Muscle layer of duodenum (tissue), 2 donors: Measurements from ENCODE around the gene IL34.

Experiments
- H3K27ac ChIP-seq: one replicate; pipeline ENCODE4 v1.7.0; 2013; ENCODE audit warnings: mild to moderate bottlenecking, low read length
- H3K27me3 ChIP-seq: one replicate; pipeline ENCODE4 v1.7.0; 2013; ENCODE audit warnings: low read depth, mild to moderate bottlenecking, control low read depth, low read length
- H3K36me3 ChIP-seq, 2 donors: one replicate each; pipeline ENCODE4 v1.7.0; 2013; ENCODE audit warnings: low read length in 2 of 2, control low read depth in 1 of 2, mild to moderate bottlenecking in 1 of 2; ENCODE audit not compliant: insufficient read depth in 2 of 2, control insufficient read depth in 1 of 2
- H3K4me1 ChIP-seq, 2 donors: one replicate each; pipeline ENCODE4 v1.7.0; 2013; ENCODE audit warnings: low read length in 2 of 2, mild to moderate bottlenecking in 2 of 2, control low read depth in 1 of 2, moderate library complexity in 1 of 2; ENCODE audit not compliant: insufficient read depth in 2 of 2, control insufficient read depth in 1 of 2
- H3K4me3 ChIP-seq, 2 donors: one replicate each; pipeline ENCODE4 v1.7.0; 2013; ENCODE audit warnings: low read length in 2 of 2, low read depth in 1 of 2, mild to moderate bottlenecking in 1 of 2
- H3K9me3 ChIP-seq, 2 donors: one replicate each; pipeline ENCODE4 v1.7.0; 2013; ENCODE audit warnings: low read length in 2 of 2, control low read depth in 1 of 2, mild to moderate bottlenecking in 1 of 2; ENCODE audit not compliant: control insufficient read depth in 1 of 2
- donor health status: healthy.

Gene IL34

DNA sequence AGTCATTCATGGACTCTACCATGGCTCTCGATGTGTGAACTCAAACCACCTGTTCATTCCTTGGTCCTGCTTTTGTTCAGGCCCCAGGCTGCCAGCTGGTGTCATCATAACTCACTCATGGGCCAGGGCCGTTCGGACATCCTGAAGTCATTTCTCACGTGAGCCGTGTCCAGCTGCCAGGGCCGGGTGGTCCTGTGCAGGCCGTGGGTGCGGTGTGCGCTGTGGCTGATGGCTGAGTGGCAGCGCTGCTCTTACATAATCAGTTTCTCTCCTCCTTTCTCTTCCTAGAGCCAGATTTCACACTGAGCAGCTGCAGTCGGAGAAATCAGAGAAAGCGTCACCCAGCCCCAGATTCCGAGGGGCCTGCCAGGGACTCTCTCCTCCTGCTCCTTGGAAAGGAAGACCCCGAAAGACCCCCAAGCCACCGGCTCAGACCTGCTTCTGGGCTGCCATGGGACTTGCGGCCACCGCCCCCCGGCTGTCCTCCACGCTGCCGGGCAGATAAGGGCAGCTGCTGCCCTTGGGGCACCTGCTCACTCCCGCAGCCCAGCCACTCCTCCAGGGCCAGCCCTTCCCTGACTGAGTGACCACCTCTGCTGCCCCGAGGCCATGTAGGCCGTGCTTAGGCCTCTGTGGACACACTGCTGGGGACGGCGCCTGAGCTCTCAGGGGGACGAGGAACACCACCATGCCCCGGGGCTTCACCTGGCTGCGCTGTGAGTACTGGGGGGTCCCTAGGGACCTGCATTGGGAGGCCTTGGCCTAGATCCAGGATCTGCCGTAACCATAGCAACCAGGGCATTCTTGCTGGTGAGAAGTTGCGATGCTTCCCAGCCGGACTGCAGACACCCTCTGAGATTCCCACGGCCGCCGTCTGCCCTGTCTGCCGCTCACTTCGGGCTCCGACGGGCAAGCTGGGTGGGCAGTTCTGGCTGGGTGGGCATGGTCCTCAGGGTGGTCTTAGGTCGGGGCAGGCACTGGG is at the start of gene IL34:
TSS of gene IL34 (plus strand) at position 300 of the 982 bp plus-strand sequence. CDS start at position 689, 389 bp downstream.
- H3K9me3 ChIP-seq, result no peaks in the 10 kb centered on the region
- no peaks in the 10 kb centered on the region for H3K4me1 ChIP-seq
- no peak within 1 kb of the TSS for H3K4me3 ChIP-seq
- H3K27ac ChIP-seq, result no peak within 1 kb of the TSS
- H3K27me3 ChIP-seq, result no peaks in the 10 kb centered on the region
- no peaks in the 10 kb centered on the region for H3K36me3 ChIP-seq

DNA sequence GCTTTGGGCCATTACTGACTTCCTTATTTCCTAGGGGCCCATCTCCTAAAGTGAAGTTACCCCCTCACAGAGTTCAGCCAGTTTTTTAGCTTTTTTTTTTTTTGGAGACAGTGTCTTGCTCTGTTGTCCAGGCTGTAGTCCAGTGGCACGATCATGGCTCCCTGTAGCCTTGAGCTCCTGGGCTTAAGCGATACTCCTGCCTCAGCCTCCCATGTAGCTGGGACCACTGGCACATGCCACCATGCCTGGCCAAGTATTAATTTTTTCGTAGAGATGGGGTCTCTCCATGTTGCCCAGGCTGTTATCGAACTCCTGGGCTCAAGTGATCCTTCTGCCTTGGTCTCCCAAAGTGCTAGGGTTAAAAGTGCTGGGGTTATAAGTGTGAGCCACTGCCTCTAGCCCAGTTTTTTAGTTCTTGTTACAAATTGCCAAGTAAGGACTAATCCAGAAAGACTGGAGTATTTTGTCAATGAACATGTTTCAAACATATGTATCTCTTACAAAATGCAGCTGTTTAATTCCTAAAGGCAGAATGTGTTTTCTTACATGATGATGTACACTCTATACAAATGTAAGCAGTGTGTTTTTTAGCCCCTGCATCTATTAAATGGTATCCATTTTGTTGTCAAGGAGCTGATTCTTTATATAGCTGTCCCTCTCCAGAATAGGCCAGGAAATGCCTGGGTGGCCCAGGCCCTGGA is 49.1 kb upstream of the IL34 start:
- H3K27ac ChIP-seq, result no peak overlapping the region
- H3K27me3 ChIP-seq, result no peaks in the 10 kb centered on the region
- peaks cover 0 to 4% of the 10 kb centered on the region in 2 donors for H3K4me1 ChIP-seq
- H3K36me3 ChIP-seq, result no peaks in the 10 kb centered on the region
- no peak overlapping the region for H3K4me3 ChIP-seq
- H3K9me3 ChIP-seq, result no peaks in the 10 kb centered on the region

DNA sequence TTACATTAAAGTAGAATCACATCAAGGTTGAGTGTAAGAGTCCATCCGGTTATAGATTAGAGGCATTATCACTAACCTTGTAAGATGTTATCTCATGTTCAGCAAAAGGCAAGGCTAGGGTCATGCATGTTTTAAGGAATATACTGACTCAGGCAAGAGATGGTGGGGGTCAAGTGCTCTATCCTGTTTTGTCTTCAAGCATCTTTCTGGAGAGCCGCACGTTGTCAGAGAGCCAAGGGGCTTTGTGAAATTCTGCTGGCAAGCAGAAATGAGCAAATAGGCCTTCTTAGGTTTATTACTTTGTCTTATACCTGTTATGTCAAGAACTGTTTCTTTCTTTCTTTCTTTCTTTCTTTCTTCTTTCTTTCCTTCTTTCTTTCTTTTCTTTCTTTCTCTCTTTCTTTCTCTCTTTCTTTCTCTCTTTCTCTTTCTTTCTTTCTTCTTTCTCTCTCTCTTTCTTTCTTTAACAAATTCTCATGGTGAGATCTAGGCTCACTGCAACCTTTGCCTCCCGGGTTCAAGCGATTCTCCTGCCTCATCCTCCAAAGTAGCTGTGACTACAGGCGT is 47.3 kb upstream of the IL34 start:
- peaks cover 0 to 3% of the 10 kb centered on the region in 2 donors for H3K4me1 ChIP-seq
- H3K27me3 ChIP-seq, result no peaks in the 10 kb centered on the region
- no peak overlapping the region for H3K27ac ChIP-seq
- H3K9me3 ChIP-seq, result no peaks in the 10 kb centered on the region
- no peaks in the 10 kb centered on the region for H3K36me3 ChIP-seq
- H3K4me3 ChIP-seq, result no peak overlapping the region

DNA sequence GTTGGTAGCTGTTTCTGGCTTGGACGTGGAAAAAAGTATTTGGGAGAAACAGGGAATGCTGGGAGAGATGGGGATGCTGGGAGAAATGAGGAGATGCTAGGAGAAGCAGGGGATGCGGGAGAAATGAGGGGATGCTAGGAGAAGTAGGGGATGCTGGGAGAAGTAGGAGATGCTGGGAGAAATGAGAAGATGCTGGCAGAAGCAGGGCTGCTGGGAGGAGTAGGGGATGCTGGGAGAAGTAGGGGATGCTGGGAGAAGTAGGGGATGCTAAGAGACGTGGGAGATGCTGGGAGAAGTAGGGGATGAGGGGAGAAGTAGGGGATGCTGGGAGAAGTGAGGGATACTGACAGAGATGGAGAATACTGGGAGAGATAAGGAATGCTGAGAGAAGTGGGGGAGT is 45.6 kb upstream of the IL34 start:
- no peaks in the 10 kb centered on the region for H3K36me3 ChIP-seq
- no peak overlapping the region for H3K27ac ChIP-seq
- no peak overlapping the region for H3K4me3 ChIP-seq
- H3K9me3 ChIP-seq, result no peaks in the 10 kb centered on the region
- no peaks in the 10 kb centered on the region for H3K27me3 ChIP-seq
- H3K4me1 ChIP-seq, result no peaks in the 10 kb centered on the region

DNA sequence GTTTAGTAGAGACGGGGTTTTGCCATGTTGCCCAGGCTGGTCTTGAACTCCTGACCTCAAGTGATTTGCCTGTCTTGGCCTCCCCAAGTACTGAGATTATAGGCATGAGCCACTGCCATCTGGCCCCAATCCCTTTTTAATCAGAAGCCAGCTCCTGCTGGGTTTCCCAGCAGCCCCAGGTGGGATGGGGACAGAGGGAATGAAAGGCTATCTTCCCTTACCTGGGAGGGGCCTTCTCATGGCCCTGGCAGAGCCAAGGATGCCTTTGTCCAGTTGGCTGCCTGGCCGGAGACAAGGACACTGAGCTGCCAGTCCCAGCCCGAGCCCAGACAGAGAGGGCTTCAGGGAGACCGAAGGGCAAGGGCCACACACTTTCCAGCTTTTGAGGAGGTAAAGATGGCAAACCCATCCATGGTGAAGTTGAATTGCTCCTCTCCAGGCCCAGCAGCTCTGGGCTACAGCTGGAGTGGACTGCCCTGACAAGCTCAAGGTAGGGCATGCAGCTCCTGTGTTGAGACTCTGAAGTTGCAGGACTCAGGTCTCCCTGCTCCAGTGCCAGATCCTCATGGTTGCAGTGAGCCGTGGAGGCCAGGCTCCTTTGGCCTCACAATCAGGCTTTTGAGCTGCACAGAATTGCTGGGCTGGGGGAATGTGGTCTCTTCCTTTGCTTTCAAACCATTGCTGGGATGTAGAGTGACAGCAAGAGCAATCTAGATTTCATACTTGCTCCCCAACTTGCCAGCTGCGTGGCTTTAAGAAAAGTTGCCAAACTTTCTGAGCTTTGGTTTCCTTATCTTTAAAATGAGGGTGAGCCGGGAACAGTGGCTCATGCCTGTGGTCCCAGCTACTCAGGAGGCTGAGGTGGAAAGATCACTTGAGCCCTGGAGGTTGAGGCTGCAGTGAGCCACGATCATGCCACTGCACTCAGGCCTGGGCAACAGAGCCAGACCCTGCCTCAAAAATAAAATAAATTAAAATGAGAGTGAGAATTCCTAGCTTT is 44.5 kb upstream of the IL34 start:
- Histone ChIP-seq H3K27me3 (no peaks in the 10 kb centered on the region), H3K4me3 (no peak overlapping the region), H3K36me3 (no peaks in the 10 kb centered on the region), H3K9me3 (no peaks in the 10 kb centered on the region), H3K27ac (no peak overlapping the region), H3K4me1 (no peaks in the 10 kb centered on the region)

DNA sequence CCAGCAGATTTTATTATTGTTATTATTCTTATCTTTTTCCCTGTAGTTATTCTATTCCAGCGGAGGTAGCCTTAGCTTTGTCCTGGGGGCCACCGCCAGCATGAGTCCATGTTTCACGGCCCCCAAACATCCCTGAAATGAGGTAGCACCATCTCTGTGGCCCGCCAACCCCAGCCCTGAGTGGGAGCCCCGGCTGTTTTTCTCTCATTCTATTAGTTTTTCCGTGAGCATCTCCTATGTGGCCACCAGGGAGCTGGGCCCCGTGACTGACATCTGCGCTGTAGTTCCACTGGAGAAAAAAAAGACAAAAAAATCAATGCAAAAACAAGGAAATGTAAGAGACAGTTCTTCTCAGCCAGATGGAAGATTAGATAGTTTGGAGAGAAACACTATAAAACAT is 43.5 kb upstream of the IL34 start:
- Histone ChIP-seq H3K36me3 (no peaks in the 10 kb centered on the region), H3K9me3 (no peaks in the 10 kb centered on the region), H3K27me3 (no peaks in the 10 kb centered on the region), H3K4me3 (no peak overlapping the region), H3K27ac (no peak overlapping the region), H3K4me1 (no peaks in the 10 kb centered on the region)

DNA sequence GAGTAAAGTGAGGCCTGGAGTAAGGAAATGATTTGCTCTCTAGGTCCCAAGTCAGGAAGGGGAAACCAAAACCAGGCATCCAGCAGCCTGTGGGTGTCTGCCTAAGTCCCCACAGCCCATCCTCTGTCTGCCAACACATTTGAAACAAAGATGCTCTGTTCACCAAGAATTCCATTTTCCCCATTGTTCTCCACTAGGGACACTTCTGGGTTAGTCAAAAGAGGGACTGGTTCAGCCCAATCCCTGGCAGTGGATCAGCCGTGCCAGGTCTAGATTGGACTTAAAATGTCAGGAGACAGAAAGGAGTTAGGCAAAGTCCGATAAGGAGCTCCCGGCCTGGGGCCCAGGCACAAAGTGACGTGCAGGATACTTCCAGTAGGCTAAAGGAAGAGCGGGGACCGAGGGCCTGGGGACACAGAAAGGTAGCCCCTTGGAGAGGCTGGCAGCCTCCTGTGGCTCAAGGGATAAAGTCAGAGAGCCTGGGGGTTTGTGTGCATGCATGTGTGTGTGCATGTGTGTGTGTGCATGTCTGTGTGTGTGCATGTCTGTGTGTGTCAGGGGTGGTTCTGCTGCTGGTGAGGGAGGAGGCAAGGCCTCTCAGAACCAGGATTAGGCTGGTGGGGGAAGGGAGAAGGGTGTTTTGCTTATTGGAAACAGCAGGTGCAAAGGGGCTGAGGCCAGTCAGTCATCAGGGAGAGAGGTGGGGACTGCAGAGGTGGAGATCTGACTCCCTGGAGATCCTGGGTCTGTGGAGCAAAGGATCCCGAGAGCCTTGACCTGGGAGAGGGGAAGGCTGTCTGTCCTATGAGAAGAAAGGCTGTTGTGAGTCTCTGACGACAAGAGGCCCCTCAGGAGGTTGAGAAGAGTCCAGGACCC is 41.7 kb upstream of the IL34 start:
- H3K27ac ChIP-seq, result no peak overlapping the region
- no peak overlapping the region for H3K4me3 ChIP-seq
- no peaks in the 10 kb centered on the region for H3K36me3 ChIP-seq
- no peaks in the 10 kb centered on the region for H3K4me1 ChIP-seq
- no peaks in the 10 kb centered on the region for H3K9me3 ChIP-seq
- H3K27me3 ChIP-seq, result no peaks in the 10 kb centered on the region

DNA sequence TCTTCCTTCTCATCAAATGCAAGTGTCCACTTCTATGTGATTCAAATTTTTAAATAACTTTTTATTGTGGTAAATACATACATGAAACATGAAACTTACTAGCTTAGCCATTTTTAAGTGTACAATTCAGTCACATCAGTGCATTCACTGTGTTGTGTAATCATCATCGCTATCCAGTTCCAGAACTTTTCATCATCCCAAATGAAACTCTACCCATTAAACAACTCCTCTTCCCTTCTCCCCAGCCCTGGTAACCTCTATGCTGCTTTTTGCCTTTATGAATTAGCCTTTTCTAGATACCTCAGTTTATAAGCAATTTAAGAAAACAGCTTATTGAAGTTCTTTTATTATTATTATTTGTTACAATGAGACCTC is 41.1 kb upstream of the IL34 start:
- Histone ChIP-seq H3K27ac (no peak overlapping the region), H3K27me3 (no peaks in the 10 kb centered on the region), H3K4me3 (no peak overlapping the region), H3K36me3 (no peaks in the 10 kb centered on the region), H3K4me1 (no peaks in the 10 kb centered on the region), H3K9me3 (no peaks in the 10 kb centered on the region)

DNA sequence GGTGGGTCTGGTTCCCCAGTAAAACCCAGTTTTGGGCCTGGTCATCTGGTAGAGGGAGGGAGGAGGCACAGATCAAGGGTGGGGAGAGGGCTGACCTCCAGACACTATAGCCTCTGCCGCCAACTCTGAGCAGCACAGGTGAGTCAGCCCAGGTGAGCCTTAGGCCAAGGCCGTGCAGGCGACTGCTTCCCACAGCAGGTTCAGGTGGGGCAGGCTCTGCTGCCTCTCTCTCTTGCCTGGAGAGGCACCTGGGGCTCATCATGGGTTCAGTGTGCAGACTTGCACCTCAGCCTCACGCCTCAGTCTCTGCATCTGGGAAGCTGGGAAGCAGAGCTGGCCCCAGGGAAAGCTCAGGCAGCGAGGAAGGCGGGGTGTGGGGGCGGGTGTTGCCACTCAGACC is 37.8 kb upstream of the IL34 start:
- Histone ChIP-seq H3K36me3 (no peaks in the 10 kb centered on the region), H3K4me1 (no peaks in the 10 kb centered on the region), H3K27ac (no peak overlapping the region), H3K27me3 (no peaks in the 10 kb centered on the region), H3K4me3 (no peak overlapping the region), H3K9me3 (no peaks in the 10 kb centered on the region)
